ENCODE data around the gene WDR73.

The WDR73 gene

DNA sequence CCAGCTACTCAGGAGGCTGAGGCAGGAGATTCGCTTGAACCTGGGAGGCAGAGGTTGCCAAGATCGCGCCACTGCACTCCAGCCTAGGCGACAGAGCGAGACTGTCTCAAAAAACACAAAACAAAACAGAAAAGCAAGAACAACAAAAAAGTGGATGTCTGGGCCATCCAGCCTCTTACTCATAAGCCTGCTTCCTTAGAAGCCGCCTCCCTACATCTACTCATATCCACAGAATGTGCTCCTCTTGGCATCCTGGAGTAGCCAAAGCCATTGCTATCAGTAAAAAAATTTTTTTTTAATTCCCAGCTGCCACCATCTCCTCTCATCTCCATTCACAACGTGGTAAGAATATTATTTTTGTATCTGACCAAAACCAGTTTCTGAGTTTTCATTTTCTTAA, 42.5 kb downstream of the WDR73 start:
- no peak for DNase-seq (ENCODE audit: low spot score)

DNA sequence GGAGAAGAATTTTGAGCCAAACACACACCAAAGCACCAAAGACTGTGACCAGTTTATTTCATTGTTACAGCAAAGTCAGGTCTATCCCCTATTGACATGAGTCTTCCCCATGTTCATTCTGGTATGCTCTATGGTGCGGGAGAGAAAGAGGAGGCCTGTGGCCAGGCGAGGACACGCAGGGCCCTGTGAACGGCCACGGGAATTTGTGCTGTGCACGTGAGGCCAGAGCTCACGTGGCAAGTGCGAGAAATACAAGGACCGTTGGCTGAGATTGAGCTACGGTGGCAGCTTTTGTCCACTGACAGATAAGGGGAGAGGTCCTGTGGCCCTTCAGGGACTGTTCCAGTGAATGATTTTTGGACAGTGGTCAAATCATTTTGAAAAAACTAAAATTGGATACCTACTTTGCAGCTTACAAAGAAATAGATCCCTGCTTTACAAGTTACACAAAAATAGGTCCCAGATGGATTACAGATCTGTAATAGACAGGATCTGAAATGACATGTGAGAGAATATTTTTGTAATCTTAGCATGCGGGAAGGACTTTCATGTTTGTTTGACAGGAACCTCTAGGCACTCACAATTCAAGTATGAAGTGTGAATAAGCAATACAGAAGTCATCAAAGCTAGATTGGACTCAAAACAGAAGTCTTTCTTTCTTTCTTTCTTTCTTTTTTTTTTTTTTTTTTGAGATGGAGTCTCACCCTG, 44.1 kb downstream of the WDR73 start:
- DNase-seq (ENCODE audit: low spot score): no peak

DNA sequence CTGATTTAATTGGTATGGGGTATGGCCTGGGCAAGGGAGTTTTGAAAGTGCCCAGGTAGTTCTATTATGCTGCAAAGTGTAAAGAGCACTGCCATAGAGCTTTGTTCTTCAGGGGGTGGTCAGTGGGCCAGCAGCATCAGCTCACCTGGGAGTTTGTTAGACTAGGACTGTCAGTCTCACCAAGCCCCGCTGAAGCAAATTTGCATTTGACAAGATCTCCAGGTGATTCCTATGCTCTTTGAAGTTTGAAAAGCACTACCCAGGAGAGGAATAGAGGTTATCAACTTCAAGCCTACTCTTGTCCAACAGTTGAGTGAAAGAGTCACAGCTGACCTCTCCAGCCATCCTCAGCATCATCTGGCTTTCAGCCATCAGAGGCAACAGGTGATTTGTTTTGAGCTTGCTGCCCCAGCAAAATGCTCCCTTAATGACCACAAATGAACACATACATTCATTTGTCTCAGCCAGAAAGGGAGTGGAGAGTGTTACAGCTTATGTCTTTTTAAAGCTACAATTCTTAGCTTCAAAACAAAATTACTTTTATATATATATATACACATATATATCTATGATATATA, 45.3 kb downstream of the WDR73 start:
- DNase-seq (ENCODE audit: low spot score): no peak

DNA sequence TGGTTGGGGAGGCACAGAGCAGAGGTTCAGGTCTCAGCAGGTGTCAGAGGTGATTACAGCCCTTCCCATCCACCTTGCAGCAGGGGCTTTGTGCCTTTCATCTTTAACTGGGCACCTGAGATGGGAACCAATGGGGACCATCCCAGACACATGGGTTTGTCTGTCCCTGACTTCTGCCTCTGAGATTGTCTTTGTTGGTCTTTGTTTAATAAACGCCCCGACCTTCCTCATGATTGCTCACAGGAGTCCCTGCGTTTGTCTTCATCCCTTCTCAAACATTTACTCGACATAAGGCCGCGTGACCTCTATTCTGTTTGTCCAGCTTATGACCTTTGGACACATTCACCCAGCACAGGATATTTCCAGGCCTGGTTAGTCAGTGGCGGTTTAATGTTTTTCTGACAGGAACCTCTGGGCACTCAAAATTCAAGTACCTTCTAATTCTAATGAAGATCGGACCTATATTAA, 47.4 kb downstream of the WDR73 start:
- peak; percentile 93 for DNase-seq (ENCODE audit: low spot score)

DNA sequence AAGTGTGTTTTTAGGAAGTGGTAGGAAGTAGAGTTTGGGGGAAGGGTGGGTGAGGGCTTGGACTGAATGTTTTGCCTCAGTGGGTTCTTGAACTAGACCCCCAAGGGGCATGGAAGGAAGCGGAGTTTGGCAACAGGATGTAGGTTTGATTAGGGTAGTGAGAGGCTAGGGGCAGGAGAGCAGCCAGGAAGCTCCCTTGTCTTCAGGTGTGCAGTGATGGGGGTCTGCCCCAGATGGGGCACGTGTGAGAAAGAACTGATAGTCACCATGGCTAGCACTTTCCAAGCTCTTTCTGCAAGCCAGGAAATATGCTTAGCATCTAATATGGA, 48.6 kb downstream of the WDR73 start:
- DNase-seq (ENCODE audit: low spot score): no peak

DNA sequence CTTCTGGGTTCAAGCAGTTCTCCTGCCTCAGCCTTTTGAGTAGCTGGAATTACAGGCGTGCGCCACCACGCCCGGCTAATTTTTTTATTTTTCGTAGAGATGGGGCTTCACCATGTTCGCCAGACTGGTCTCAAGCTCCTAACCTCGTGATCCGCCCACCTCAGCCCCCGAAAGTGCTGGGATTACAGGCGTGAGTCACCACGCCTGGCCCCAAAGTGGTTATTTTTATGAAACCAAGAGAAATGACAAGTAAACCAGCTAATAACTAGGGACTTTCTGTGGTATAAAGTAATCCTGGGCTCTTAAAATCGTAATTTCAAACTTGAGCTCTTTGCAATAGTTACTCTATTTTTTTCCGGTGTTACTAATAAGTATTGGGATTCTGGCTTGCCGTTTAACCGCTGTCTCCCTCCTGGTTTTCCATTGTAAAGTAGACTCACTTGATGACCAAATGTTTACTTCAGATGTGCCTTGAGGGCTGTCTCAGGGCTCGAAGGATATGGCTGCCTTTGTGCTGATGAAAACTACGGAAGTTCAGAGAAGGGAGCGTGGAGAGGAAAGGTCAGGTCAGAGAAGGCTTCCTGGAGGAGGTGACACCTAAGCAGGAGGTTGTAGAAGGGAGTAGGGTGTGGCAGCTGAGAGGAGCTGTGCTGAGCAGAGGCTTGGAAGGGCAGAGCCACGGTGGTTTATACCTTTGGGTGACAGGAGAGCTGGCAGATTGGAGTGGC, 49.1 kb downstream of the WDR73 start:
- no peak for DNase-seq (ENCODE audit: low spot score)

DNA sequence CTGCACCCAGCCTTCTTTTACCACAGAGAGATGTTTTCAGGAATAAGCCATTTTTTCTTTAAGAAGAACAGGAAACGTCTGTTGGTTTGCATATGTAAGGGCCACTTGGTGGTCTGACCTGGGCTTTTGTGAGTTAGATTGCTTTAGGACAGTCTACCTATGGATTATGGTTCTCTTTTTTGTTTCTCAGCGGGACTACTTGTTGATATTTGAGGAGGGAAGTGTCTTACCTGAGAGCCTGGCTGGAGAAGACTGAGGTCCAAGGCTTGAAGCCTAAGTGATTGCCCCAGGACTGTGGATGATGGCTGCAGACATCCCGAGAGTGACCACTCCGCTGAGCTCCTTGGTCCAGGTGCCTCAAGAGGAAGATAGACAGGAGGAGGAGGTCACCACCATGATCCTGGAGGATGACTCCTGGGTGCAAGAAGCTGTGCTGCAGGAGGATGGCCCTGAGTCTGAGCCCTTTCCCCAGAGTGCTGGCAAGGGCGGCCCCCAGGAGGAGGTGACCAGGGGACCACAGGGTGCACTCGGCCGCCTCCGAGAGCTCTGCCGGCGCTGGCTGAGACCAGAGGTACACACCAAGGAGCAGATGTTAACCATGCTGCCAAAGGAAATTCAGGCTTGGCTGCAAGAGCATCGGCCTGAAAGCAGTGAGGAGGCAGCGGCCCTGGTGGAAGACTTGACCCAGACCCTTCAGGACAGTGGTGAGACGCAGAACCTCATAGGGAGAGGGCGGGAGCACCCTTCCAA, 50.3 kb downstream of the WDR73 start:
- no peak for DNase-seq (ENCODE audit: low spot score)

DNA sequence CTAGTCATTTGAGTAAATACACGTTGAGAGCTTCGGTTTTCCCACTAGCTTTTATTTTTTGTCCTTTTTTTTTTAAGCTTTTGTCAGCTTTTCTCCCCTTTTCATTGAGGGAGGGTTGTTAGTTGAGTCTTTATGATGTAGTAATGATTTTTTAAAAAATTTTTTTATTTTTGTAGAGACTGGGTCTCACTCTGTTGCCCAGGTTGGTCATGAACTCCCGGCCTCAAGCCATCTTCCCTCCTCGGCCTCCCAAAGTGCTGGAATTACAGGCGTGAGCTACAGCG, 52.6 kb downstream of the WDR73 start:
- no peak for DNase-seq (ENCODE audit: low spot score)

DNA sequence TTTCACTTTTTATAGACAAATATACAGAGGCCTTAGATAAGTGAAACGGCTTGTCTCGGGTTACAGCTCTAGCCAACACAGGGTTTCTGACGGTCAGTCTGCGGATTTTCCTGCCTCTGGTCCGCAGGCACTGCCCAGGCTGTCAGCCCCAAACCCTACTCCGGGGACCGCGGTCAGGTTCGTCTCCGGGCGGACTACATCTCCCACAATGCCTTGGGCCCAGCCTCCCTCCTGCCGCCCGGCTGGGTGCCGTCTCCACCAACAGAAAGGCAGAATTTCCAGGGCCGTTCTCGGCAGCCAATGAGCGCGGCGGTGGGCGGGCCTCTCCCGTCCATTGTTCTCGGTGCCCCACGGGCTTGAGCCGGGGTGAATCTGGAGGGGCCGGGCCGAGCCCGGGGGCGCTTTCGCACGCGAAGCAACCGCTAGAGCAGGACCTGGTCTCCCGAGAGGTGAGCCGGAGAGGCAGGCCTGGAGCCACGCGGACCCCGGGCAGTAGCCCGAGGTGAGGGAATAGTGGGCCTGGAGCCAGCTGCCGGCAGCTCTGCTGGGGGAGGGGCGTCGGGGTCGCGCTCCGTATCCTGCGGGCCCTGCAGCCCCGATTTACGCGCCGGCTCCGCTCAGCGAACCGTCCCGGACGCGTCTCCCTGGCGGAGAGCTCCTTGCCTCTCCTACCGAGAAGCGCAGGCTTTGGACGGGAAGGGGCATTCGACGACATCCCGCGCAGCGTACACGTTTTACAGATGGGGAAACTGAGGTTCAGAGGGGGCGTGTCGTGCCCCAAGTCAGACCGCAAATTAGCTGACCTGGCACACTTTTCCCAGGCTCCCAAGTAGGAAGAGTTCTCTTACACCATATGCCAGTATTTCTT, 53.2 kb downstream of the WDR73 start, which contains the start of gene ZSCAN2:
Gene ZSCAN2, plus strand, starts transcription at position 323 of the 868 bp plus-strand sequence. CDS start 2,919 bp downstream, outside the sequence.
- DNase-seq (ENCODE audit: low spot score): peak; percentile 97

DNA sequence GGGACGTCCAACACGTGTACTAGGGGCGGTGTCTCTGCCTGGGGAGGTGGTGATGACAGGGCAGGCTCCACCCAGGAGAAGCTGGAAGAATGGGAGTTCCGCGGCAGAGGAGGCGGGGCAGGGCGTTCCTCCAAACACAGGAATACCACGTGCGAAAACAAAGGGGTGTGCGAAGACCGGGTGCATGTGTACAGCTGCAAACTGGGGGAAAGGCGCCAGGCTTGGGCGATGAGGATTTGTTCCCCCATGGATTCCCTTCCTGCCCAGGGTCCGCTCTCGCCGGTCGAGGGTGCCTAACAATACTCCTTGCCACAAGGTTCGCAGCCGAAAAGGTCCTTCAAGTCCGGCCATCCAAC, 53.8 kb downstream of the WDR73 start:
- peak; percentile 81 for DNase-seq (ENCODE audit: low spot score)

DNA sequence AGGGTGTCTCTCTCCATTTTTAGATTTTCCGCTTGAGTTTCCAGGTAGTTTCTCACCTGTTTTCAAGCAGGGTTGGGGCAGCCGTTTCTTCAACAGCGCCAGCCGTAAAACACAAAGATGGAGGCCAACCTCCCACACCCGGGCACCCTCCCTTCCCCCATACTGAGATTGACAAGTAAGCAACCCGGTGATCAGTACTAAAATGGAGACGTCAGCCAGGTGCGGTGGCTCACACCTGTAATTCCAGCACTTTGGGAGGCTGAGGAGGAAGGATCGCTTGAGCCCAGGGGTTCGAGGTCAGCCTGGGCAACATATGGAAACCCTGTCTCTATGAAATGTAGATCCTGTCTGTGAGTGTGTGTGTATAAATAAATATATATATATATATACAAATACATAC, 54.2 kb downstream of the WDR73 start:
- no peak for DNase-seq (ENCODE audit: low spot score)

DNA sequence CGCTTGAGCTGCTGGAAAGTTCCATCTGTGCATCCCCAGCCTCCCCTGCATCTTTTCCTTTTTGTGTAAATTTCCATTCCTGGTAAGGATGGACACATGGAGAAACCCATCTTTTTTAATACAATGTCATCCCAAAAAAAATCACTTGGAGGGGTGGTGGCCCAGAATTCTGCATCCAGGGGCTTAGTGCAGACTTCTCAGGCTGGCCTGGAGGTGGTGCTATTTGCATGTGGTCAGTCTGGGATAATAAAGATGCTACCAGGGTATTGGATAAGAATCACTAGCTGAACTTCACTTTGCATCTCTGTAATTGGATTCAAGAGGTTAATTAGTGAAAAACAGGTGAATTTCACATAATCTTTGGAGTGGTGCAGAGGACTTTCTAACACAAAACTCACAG, 55.1 kb downstream of the WDR73 start:
- peak; percentile 89 for DNase-seq (ENCODE audit: low spot score)

DNA sequence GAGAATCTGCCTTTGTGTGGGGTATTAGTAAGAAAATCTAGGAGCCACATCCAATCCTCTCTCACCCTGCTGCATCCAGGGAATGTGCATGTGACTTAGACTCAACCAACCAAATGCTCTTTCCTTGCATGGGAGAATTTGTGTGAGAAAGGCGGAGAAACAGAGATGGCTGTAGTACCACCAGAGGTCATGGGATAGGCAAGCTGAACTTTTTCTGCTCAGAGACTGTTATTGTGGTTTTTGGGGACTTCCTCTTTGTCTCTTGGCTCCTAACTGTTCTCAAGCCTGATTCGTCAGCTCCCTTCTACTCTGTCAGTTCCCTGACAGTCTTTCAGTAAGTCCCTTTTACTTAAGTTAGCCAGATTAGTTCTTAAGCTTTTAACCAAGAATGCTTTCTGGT, 55.8 kb downstream of the WDR73 start:
- no peak for DNase-seq (ENCODE audit: low spot score)

DNA sequence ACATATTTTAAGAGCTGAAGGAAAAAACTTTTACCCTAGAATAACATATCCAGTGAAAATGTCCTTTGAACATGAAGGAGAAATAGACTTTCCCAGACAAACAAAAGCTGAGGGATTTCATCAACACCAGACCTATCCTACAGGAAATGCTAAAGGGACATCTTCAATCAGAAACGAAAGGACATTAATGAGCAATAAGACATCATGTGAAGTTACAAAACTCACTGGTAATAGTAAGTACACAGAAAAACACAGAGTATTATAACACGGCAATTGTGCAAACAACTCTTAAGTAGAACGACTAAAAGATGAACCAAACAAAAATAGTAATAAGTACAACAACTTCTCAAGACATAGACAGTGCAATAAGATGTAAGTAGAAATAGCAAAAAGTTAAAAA, 56.8 kb downstream of the WDR73 start:
- DNase-seq (ENCODE audit: low spot score): no peak

DNA sequence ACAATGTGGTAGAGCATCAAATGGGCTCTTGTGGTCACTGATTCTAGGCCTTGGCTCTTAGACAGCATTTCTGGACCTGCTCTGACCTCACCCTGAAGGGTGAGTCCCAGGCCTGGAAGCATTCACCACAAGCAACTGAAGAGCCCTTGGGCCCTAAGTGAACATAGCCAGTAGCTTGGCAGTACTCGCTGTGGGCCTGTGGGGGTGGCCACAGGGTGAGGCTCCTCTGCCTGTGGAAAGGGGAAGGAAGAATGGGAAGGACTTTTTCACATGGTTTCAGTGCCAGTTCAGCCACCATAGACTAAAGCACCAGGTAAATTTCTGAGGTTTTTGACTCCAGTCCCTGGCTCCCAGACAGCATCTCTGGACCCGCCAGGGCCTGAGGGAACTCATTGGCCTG, 58.4 kb downstream of the WDR73 start:
- DNase-seq (ENCODE audit: low spot score): no peak

DNA sequence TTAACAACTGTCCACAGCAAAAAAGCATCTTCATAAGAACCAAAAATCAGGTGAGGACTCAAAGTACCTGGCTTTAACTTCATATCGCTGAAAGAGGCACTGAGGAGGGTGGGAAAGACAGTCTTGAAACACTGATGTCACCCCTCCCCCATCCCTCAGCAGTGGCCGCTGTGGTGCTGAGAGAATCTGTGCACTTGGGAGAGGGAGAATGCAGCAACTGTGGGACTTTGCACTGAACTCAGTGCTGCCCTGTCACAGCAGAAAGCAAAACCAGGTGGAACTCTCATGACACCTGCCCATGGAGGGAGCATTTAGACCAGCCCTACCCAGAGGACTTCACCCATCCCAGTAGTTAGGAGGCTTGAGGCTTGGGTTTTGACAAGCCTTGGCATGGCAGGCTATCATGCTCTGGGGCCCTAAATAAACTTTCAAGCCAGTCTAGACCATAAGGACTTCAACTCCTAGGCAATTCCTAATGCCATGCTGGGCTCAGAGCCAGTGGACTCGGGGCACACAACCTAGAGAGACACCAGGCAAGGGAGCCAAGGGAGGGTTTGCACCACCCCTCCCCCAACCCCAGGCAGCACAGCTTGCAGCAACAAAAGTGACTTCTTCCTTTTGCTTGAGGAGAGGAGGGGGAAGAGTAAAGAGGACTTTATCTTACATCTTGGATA, 59.3 kb downstream of the WDR73 start:
- no peak for DNase-seq (ENCODE audit: low spot score)

DNA sequence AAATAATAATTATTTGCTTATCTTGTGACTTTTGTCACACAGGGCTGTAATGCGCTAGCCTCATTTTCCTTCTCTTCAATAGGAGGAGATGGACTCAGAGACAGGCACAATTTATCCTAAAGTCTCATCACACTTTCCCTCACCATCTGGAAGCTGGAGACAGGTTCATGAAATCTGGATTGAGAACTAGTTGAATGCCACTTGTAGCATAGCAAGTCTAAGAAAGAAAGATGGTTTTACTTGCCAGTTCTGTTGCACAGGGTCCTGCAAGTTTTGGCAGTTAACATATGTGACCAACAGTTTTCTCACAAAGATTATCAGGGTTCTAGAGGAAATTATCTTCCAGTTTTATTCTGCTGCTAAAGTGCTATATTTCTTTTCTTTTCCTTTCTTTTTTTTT, 62.3 kb downstream of the WDR73 start:
- DNase-seq (ENCODE audit: low spot score): no peak

DNA sequence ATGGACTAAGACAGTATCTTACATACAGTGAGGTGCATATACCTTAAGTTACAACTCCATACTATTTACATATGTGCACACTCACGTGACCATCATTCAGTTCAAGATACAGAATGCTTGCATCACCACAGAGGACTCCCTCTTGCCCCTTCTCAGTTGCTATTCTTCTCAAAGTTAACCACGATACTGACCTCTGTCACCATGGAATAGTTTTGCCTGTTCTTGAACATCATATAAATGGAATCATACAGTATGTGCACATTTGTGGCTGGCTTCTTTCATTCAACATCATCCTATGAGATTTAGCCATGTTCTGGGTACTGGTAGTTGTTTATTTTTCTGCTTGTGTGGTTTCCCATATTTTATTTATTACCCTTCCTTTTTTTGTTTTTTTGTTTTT, 63.7 kb downstream of the WDR73 start:
- no peak for DNase-seq (ENCODE audit: low spot score)

Data from HuH-7 (cell line).